ENCODE measurements around the gene TLR8.

Gene TLR8

DNA sequence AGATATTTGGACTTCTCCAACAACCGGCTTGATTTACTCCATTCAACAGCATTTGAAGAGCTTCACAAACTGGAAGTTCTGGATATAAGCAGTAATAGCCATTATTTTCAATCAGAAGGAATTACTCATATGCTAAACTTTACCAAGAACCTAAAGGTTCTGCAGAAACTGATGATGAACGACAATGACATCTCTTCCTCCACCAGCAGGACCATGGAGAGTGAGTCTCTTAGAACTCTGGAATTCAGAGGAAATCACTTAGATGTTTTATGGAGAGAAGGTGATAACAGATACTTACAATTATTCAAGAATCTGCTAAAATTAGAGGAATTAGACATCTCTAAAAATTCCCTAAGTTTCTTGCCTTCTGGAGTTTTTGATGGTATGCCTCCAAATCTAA lies 19.3 kb upstream of the TLR8 start:
- no peak for DNase-seq (ENCODE audit: low read depth)
- H3K4me3 ChIP-seq (replicated peaks; ENCODE audit: low read depth, low read length), result no peak overlapping the region
- TF ChIP-seq, protein P1, sequence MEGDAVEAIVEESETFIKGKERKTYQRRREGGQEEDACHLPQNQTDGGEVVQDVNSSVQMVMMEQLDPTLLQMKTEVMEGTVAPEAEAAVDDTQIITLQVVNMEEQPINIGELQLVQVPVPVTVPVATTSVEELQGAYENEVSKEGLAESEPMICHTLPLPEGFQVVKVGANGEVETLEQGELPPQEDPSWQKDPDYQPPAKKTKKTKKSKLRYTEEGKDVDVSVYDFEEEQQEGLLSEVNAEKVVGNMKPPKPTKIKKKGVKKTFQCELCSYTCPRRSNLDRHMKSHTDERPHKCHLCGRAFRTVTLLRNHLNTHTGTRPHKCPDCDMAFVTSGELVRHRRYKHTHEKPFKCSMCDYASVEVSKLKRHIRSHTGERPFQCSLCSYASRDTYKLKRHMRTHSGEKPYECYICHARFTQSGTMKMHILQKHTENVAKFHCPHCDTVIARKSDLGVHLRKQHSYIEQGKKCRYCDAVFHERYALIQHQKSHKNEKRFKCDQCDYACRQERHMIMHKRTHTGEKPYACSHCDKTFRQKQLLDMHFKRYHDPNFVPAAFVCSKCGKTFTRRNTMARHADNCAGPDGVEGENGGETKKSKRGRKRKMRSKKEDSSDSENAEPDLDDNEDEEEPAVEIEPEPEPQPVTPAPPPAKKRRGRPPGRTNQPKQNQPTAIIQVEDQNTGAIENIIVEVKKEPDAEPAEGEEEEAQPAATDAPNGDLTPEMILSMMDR (IDR thresholded peaks at IDR 0.05; ENCODE audit: low read length, missing control alignments), result no peak

DNA sequence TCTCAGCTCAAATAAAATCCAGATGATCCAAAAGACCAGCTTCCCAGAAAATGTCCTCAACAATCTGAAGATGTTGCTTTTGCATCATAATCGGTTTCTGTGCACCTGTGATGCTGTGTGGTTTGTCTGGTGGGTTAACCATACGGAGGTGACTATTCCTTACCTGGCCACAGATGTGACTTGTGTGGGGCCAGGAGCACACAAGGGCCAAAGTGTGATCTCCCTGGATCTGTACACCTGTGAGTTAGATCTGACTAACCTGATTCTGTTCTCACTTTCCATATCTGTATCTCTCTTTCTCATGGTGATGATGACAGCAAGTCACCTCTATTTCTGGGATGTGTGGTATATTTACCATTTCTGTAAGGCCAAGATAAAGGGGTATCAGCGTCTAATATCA lies 18.7 kb upstream of the TLR8 start:
- no peak overlapping the region for H3K4me3 ChIP-seq (replicated peaks; ENCODE audit: low read depth, low read length)
- DNase-seq (ENCODE audit: low read depth), result no peak
- TF ChIP-seq, protein P1 (IDR thresholded peaks at IDR 0.05; ENCODE audit: low read length, missing control alignments), result no peak

DNA sequence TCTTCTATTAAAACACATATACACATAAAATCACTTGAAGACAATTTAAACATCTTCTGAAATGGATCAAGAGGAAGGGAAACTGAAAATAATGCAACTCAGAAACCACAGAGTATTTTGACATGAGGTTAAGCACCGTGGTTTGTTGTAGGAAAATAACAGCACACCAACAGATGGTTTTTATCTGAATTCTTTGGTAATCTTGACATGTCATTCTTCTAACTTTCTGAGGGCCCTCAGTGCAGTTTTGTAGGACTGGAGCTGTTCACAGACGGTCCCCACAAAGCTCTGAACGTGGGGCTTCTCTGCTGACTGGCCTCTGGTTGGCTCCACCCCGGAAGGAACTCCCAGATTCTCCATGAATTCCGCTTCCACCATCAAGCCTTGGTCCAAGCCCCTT lies 16.0 kb upstream of the TLR8 start:
- H3K4me3 ChIP-seq (replicated peaks; ENCODE audit: low read depth, low read length), result no peak overlapping the region
- peak; percentile 39 for DNase-seq (ENCODE audit: low read depth)
- TF ChIP-seq, protein P1 (IDR thresholded peaks at IDR 0.05; ENCODE audit: low read length, missing control alignments), result no peak

DNA sequence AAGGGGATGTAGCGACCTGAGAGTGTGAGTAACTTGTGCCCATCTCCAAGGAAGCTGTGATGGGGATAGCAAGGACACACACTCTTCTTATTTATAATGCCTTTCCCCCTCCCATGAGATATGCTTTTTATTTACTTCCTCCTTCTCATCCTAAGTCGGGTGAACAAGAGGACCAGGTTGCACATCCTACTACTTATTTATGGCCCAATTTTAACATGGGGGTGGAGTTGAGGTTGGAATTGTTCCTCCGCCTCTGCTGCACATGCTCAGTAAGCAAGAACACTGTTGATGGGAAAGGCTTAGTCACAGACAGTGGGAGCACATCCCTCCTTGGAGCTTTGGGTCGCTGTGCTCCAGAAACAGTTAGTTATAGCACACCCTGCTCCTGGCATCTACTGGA lies 15.2 kb upstream of the TLR8 start:
- DNase-seq (ENCODE audit: low read depth), result no peak
- H3K4me3 ChIP-seq (replicated peaks; ENCODE audit: low read depth, low read length), result no peak overlapping the region

DNA sequence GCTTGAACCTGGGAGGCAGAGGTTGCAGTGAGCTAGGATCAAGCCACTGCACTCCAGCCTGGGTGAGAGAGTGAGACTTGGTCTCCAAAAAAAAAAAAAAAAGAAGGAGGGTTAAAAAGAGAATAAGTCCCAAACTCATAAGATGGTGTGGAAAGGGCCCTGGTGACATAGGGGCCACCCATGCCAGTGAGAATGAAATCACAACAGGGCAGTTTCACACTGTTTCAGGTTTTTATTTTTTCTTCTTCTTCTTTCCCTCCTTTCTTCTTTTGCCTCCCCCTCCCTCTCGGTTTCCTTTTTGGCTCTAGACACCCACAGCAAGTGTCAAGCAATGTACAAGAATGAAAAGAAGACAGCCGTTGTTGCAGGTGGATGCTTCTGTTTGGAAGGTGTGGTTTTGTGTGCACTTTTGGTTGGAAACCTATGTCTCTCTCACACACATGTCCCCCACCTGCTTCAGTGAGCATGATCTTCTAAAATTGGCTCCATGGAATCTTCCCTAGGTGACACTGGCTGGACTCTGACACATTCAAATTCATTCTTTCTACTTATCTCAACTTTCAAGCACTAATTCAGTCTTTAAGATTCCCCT lies 14.4 kb upstream of the TLR8 start:
- H3K4me3 ChIP-seq (replicated peaks; ENCODE audit: low read depth, low read length), result no peak overlapping the region
- TF ChIP-seq, protein P1 (IDR thresholded peaks at IDR 0.05; ENCODE audit: low read length, missing control alignments), result no peak
- no peak for DNase-seq (ENCODE audit: low read depth)

More for the DNA sequence above, 15.2 kb upstream of the TLR8 start:
- TF ChIP-seq, protein P1 (IDR thresholded peaks at IDR 0.05; ENCODE audit: low read length, missing control alignments), result no peak

DNA sequence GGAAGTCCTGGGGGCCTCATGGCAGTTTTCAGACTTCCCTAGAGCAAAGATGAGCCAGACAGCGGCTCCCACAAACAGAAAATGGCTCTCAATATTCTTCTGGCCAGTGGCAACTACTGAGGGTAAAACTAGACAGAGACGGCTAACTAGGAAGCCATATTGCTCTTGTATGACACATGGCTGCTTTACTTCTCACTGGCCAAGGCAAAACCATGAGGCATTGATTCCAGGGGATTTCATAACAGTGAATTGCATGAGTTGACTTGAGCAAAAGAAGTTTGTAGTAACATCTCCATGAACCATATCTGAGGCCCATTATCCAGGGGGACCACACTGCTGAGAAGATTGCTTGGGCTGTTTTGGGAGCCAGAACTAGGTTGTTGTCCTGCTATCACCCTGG lies 13.7 kb upstream of the TLR8 start:
- DNase-seq (ENCODE audit: low read depth), result no peak
- H3K4me3 ChIP-seq (replicated peaks; ENCODE audit: low read depth, low read length), result no peak overlapping the region
- TF ChIP-seq, protein P1 (IDR thresholded peaks at IDR 0.05; ENCODE audit: low read length, missing control alignments), result no peak
